Vagina (tissue), 2 donors: Measurements from ENCODE around the gene PDE11A.

Experiments used
- CTCF ChIP-seq, 3 experiments: fragments of 450-650 bp in 2 of 3; fragments of 200-600 bp in 1 of 3; sonication (generic) in 1 of 3; IDR thresholded peaks; one replicate each; pipeline ENCODE4 v1.5.1; 2017 to 2019; ENCODE audit warnings: antibody characterized with exemption in 3 of 3, mild to moderate bottlenecking in 2 of 3, moderate library complexity in 2 of 3
- POLR2A ChIP-seq, 2 donors: fragments of 450-650 bp; IDR thresholded peaks; one replicate each; pipeline ENCODE4 v1.6.1; 2017; ENCODE audit warnings: antibody characterized with exemption in 2 of 2, mild to moderate bottlenecking in 2 of 2, moderate library complexity in 2 of 2

- TF ChIP-seq CTCF (IDR thresholded peaks at IDR 0.05), result no peak
- no peak for TF ChIP-seq POLR2A (IDR thresholded peaks at IDR 0.05)
Measured at GRCh38 chr2:177886824-177887223, 185.8 kb downstream of the PDE11A start.
